Thyroid gland (tissue), 4 donors: ENCODE results near the gene KRT86.
A peak's percentile ranks its signal among the peaks of the same experiment; 100 is the strongest.

Experiments used
- CTCF ChIP-seq, 6 experiments: fragments of 200-600 bp in 3 of 6; fragments of 450-650 bp in 3 of 6; sonication (generic) in 3 of 6; IDR thresholded peaks; one replicate each; pipeline ENCODE4 v1.5.1; 2016 to 2019; ENCODE audit warnings: antibody characterized with exemption in 6 of 6, mild to moderate bottlenecking in 2 of 6, inconsistent platforms in 1 of 6, moderate library complexity in 1 of 6
- POLR2A ChIP-seq, 2 donors: fragments of 450-650 bp; IDR thresholded peaks; one replicate each; pipeline ENCODE4 v1.6.1; 2017; ENCODE audit warnings: antibody characterized with exemption in 2 of 2, mild to moderate bottlenecking in 2 of 2, moderate library complexity in 1 of 2

- TF ChIP-seq CTCF (IDR thresholded peaks at IDR 0.05) (peak; percentile 25 to 94 (median 86)), POLR2A (IDR thresholded peaks at IDR 0.05) (no peak)
Observed at GRCh38 chr12:52327052-52327829, 52.8 kb downstream of the KRT86 start.
